Activated naive CD4-positive, alpha-beta T cell treated with anti-CD3 and anti-CD28 coated beads, Interleukin-2, amount 50 U/mL, for 24 hours (primary cell): ENCODE data around the gene GATB.
"Not testable (repeated sequence)": the region's sequence is repeated elsewhere in the genome, so short reads cannot be mapped to it uniquely, and the experiment has no call there.

Experiments used
- H3K27ac Mint-ChIP-seq: one replicate; pipeline ENCODE4 v1.8.0; 2021; ENCODE audit warnings: mild to moderate bottlenecking, mixed read lengths
- H3K27me3 Mint-ChIP-seq: one replicate; pipeline ENCODE4 v1.8.0; 2021; ENCODE audit warnings: mixed read lengths
- H3K36me3 Mint-ChIP-seq: one replicate; pipeline ENCODE4 v1.8.0; 2021; ENCODE audit warnings: mixed read lengths
- H3K4me1 Mint-ChIP-seq: one replicate; pipeline ENCODE4 v1.8.0; 2021; ENCODE audit warnings: mixed read lengths
- H3K4me3 Mint-ChIP-seq: one replicate; pipeline ENCODE4 v1.8.0; 2021; ENCODE audit warnings: mild to moderate bottlenecking, mixed read lengths
- H3K9me3 Mint-ChIP-seq: one replicate; pipeline ENCODE4 v1.8.0; 2021; ENCODE audit warnings: mixed read lengths

Gene GATB

GRCh38 chr4:151766691-151767090 is 5.9 kb upstream of the GATB start:
- H3K9me3 Mint-ChIP-seq: no peaks in the 10 kb centered on the region
- H3K4me3 Mint-ChIP-seq: no peak overlapping the region
- H3K27me3 Mint-ChIP-seq: peaks cover 2% of the 10 kb centered on the region
- no peaks in the 10 kb centered on the region for H3K36me3 Mint-ChIP-seq
- no peak overlapping the region for H3K27ac Mint-ChIP-seq
- H3K4me1 Mint-ChIP-seq: peaks cover 1% of the 10 kb centered on the region

- H3K27me3 Mint-ChIP-seq: no peaks in the 10 kb centered on the region
- peak overlapping the region; percentile 99 for H3K4me3 Mint-ChIP-seq
- peaks cover 19% of the 10 kb centered on the region for H3K4me1 Mint-ChIP-seq
- H3K36me3 Mint-ChIP-seq: peaks cover 11% of the 10 kb centered on the region
- no peaks in the 10 kb centered on the region for H3K9me3 Mint-ChIP-seq
- H3K27ac Mint-ChIP-seq: peak overlapping the region; percentile 99
Observed at GRCh38 chr4:151760002-151760401, 805 bp downstream of the GATB start.

- Mint-ChIP-seq H3K36me3 (peaks cover 28% of the 10 kb centered on the region), H3K4me1 (no peaks in the 10 kb centered on the region), H3K9me3 (no peaks in the 10 kb centered on the region), H3K27ac (no peak overlapping the region), H3K27me3 (no peaks in the 10 kb centered on the region), H3K4me3 (no peak overlapping the region)
Observed at GRCh38 chr4:151753056-151753455, 7.8 kb downstream of the GATB start.

GRCh38 chr4:151750156-151750555 is 10.7 kb downstream of the GATB start:
- Mint-ChIP-seq H3K9me3 (no peaks in the 10 kb centered on the region), H3K4me1 (no peaks in the 10 kb centered on the region), H3K27me3 (no peaks in the 10 kb centered on the region), H3K36me3 (peaks cover 24% of the 10 kb centered on the region), H3K27ac (no peak overlapping the region), H3K4me3 (no peak overlapping the region)

DNA sequence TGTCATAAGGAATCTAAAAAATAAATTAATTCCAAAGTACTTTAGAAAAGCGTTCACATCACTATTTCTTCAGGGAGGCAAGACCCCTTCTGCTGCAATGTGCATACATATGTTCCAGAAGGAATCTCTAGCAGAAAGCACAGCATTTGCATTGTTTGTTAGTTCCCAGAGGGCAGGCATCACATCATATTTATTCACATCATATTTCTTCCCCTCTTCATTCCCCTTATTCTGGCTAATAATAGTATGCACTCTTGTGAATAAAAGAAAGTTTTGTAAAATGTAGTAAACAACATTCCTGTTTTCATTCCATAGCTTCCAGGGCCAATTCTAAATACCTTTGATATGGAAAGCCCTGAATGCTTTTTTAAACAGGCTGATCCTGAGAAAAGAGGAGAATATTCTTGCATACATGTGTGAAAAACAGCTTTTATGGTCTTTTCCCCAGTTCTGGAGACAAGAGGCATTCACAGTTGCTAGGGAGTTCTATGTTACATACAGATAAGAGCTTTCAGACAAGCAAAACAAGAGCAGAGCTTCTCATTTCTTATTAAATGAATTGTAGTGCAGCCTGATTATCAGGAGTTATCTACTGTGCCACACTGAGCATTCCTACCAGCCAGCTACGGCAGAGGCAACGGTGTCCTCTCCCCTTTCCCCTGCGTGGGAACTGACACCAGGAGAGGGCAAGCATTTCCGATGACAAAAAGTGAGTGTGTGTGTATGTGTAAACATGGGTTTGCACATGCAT is 15.2 kb downstream of the GATB start:
- Mint-ChIP-seq H3K4me3 (no peak overlapping the region), H3K4me1 (no peaks in the 10 kb centered on the region), H3K27ac (no peak overlapping the region), H3K27me3 (no peaks in the 10 kb centered on the region), H3K36me3 (peaks cover 21% of the 10 kb centered on the region), H3K9me3 (no peaks in the 10 kb centered on the region)

DNA sequence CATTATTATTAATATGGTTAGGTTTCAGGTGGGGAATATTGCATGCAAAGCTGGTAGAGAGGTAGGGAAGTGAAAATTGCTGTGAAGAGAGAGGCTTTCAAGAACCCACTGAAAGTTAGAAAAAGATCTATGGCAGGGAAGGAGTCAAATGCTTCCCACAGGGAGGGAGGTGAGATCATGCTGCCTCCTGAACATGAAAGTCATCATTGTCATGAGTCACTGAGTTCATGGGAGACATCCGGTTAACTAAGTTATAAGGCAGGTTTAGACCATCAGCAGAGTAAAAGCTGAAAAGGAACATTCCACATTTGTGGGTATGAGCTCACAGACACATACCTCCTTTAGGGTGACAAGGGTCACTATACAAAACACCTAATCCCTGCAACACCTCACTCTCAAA is 16.2 kb downstream of the GATB start:
- H3K27me3 Mint-ChIP-seq: no peaks in the 10 kb centered on the region
- no peaks in the 10 kb centered on the region for H3K4me1 Mint-ChIP-seq
- H3K9me3 Mint-ChIP-seq: no peaks in the 10 kb centered on the region
- H3K36me3 Mint-ChIP-seq: peaks cover 21% of the 10 kb centered on the region
- no peak overlapping the region for H3K4me3 Mint-ChIP-seq
- no peak overlapping the region for H3K27ac Mint-ChIP-seq

DNA sequence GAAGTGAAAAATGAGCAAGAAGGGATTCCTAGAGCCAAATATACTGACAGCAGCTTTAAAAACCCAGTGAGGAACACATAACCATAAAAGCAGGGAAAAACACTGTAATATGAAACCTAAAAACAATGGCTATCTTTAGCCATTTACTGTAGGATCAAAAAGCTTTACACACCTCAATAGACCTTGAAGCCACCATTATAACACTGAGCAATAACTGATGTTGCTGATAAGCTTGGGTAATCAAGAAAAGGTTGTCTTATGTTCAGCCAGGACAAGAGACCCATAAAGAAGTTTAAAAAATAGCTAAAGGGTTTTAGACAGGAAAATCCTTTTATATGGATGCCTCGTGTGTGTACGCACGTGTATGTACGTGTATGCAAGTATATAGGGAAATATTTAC is 16.9 kb downstream of the GATB start:
- no peaks in the 10 kb centered on the region for H3K9me3 Mint-ChIP-seq
- H3K27ac Mint-ChIP-seq: no peak overlapping the region
- H3K4me3 Mint-ChIP-seq: no peak overlapping the region
- H3K4me1 Mint-ChIP-seq: no peaks in the 10 kb centered on the region
- no peaks in the 10 kb centered on the region for H3K27me3 Mint-ChIP-seq
- H3K36me3 Mint-ChIP-seq: peaks cover 25% of the 10 kb centered on the region

DNA sequence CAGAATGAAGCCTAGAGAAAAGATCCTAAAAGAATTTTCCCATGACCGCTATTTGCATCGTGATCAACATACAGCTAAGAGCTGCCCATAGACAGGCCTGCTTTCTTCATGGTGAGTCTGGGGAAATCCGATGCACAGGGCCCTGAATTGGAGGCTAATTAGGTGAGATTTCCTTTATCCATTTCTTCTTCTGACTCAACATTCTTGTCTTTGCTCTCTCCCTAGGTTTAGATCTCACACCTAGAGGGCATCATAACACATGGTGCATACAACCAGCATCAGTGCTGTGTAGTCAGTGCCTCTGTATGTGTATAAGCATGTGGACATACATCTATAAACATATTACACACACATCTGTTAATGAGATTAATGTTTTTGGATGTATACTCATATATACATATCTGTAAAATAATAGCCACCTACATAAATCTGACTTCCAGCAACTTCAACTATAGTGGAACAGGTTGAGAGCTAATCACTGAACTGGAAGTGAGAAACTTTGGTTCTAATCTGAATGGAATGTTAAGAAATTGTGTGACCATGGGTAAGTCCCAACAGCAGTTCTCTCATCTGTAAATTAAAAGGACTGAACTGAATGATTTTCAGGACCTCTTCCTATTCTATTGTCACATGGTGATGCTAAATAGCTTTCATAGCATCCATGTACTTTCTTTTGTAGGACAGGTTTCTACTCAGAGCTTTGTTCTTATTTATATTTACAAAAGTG is 17.5 kb downstream of the GATB start:
- no peak overlapping the region for H3K4me3 Mint-ChIP-seq
- H3K27me3 Mint-ChIP-seq: no peaks in the 10 kb centered on the region
- H3K4me1 Mint-ChIP-seq: no peaks in the 10 kb centered on the region
- no peaks in the 10 kb centered on the region for H3K9me3 Mint-ChIP-seq
- peaks cover 29% of the 10 kb centered on the region for H3K36me3 Mint-ChIP-seq
- H3K27ac Mint-ChIP-seq: no peak overlapping the region

DNA sequence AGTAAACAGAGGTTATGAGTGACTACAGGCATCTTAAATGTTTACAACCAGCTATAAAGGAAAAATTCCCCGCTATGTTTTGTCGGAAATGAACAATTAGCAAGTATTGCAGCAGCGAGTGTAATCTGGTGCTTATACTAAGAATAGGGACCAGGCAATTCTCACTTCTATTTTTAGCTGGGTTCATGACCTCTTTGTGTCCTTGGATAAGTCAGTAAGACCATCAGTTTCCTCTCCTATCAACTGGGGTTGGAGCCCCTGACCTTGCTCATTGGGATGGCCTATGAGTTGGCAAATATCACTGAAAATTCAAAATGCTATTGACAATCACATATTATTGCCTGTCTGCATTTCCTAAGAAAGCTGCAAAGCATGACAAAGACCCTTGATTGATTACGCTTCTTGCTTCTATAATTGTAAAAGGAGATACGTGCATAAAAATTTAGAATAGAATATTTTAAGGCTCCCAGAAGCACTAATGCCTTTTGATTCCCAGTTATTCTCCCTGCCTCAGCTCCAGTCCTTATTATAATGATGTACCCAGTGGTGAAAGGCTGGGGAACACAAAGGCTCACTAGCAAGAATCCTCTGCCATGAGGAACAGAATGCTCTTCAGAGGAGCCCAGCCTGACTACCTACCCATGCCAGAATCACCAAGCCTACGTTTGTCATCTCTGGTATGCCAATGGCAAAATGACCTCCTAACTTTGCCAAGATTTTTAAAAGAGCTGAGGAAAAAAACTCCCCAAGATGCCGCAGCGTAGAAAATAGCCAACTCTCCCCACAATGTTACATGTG is 21.9 kb downstream of the GATB start:
- Mint-ChIP-seq H3K36me3 (peaks cover 44% of the 10 kb centered on the region), H3K27ac (no peak overlapping the region), H3K4me3 (no peak overlapping the region), H3K9me3 (peaks cover 9% of the 10 kb centered on the region), H3K4me1 (no peaks in the 10 kb centered on the region), H3K27me3 (no peaks in the 10 kb centered on the region)

DNA sequence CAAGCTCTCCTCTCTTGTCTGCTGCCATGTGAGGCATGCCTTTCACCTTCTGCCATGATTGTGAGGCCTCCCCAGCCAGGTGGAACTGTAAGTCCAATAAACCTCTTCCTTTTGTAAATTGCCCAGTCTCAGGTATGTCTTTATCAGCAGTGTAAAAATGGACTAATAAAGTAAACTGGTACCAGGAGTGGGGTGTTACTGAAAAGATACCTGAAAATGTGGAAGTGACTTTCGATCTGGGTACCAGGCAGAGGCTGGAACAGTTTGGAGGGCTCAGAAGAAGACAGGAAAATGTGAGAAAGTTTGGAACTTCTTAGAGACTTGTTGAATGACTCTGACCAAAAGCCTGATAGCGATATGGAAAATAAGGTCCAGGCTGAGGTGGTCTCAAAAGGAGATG is 24.0 kb downstream of the GATB start:
- Mint-ChIP-seq H3K27ac (peak overlapping the region; percentile 23), H3K36me3 (peaks cover 44% of the 10 kb centered on the region)
- H3K4me3 Mint-ChIP-seq, H3K4me1 Mint-ChIP-seq, H3K9me3 Mint-ChIP-seq, H3K27me3 Mint-ChIP-seq: not testable (repeated sequence)

- Mint-ChIP-seq H3K4me3 (no peak overlapping the region), H3K36me3 (peaks cover 43% of the 10 kb centered on the region)
Observed at GRCh38 chr4:151736361-151736760, 24.4 kb downstream of the GATB start.

DNA sequence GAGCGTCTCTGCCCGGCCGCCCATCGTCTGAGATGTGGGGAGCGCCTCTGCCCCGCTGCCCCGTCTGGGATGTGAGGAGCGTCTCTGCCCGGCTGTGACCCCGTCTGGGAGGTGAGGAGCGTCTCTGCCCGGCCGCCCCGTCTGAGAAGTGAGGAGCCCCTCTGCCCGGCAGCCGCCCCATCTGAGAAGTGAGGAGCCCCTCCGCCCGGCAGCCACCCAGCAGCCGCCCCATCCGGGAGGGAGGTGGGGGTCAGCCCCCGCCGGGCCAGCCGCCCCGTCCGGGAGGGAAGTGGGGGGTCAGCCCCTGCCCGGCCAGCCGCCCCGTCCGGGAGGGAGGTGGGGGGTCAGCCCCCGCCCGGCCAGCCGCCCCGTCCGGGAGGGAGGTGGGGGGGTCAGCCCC is 29.1 kb downstream of the GATB start:
- H3K4me1 Mint-ChIP-seq, H3K9me3 Mint-ChIP-seq, H3K4me3 Mint-ChIP-seq, H3K27ac Mint-ChIP-seq, H3K27me3 Mint-ChIP-seq: not testable (repeated sequence)
- peaks cover 30% of the 10 kb centered on the region for H3K36me3 Mint-ChIP-seq

More at GRCh38 chr4:151736361-151736760, 24.4 kb downstream of the GATB start:
- Mint-ChIP-seq H3K27ac (no peak overlapping the region), H3K4me1 (no peaks in the 10 kb centered on the region), H3K27me3 (no peaks in the 10 kb centered on the region), H3K9me3 (peaks cover 9% of the 10 kb centered on the region)

DNA sequence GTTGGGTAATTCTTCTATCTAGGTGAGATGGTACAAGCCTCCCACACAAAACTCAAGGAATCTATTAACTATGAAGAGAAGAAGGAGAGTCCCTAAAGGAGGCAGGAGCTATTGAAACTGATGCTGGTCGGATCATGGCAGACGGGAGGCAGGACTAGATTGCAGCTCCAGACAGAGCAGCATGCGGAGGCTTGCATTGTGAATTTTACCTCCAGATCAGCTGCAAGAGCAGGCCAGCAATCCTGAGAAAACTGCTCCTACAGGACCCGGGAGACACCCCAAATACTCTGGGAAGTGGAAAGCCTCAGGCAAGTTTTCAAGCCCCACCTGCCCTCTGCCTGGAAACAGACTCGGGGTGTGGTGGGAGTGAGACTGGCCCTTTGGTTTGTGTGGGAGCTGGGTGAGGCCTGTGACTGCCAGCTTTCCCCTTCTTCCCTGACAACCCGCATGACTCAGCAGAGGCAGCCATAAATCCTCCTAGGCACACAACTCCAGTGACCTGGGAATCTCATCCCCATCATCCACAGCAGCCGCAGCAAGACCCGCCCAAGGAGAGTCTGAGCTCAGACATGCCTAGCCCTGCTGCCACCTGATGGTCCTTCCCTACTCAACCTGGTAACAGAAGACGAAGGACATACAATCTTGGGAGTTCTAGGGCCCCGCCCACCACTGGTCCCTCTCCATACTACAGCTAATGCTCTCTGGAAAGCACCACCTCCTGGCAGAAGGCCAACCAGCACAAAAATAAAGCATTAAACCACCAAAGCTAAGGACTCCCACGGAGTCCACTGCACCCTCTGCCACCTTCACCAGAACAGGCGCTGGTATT is 30.9 kb downstream of the GATB start:
- no peaks in the 10 kb centered on the region for H3K9me3 Mint-ChIP-seq
- peaks cover 20% of the 10 kb centered on the region for H3K36me3 Mint-ChIP-seq
- no peak overlapping the region for H3K4me3 Mint-ChIP-seq
- H3K27me3 Mint-ChIP-seq: no peaks in the 10 kb centered on the region
- H3K4me1 Mint-ChIP-seq: peaks cover 13% of the 10 kb centered on the region
- H3K27ac Mint-ChIP-seq: no peak overlapping the region

DNA sequence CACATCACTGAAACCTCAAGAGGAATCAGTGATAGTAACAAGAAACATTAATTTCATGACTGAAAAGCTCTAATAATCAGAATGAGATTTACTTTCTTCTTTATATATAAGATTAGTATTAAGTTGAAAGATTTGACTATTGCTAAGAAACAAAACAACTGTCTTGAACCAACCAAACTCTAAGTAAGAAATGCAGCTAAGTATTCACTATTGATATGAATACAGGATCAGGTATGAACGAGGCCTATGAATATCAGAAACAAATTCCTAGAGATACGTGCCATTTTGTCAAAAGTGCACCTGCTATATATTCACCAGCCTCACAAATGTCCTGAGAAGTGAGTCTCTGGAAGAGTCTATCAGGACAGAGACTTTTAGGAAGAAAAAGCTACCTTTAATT is 32.1 kb downstream of the GATB start:
- no peak overlapping the region for H3K27ac Mint-ChIP-seq
- no peaks in the 10 kb centered on the region for H3K27me3 Mint-ChIP-seq
- H3K36me3 Mint-ChIP-seq: peaks cover 20% of the 10 kb centered on the region
- no peaks in the 10 kb centered on the region for H3K9me3 Mint-ChIP-seq
- H3K4me1 Mint-ChIP-seq: peaks cover 13% of the 10 kb centered on the region
- H3K4me3 Mint-ChIP-seq: no peak overlapping the region

DNA sequence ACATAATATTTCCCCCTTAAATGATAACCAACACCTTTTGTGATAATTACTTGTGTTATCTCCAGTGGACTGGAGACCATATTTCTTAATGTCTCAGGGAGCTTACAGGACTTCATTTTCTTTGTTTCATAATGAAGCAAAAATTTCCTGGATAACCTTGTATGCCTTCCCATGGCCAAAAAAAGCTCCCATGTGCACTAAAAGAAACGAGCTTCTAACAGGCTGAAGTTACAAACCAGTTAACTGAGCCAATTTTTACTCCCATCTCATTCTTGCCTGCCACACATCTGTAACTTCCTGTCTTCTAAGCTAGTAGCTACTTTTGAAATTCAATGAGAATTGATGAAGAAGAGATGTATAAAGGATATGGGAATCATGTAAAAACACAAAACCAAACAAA is 32.8 kb downstream of the GATB start:
- no peak overlapping the region for H3K27ac Mint-ChIP-seq
- no peaks in the 10 kb centered on the region for H3K9me3 Mint-ChIP-seq

More for the DNA sequence above, 32.8 kb downstream of the GATB start:
- Mint-ChIP-seq H3K4me1 (peaks cover 13% of the 10 kb centered on the region), H3K4me3 (no peak overlapping the region), H3K27me3 (no peaks in the 10 kb centered on the region), H3K36me3 (peaks cover 18% of the 10 kb centered on the region)
